Measurements from ENCODE around the gene NDUFV3.
"Not testable (repeated sequence)": the region's sequence is repeated elsewhere in the genome, so short reads cannot be mapped to it uniquely, and the experiment has no call there.

DNA sequence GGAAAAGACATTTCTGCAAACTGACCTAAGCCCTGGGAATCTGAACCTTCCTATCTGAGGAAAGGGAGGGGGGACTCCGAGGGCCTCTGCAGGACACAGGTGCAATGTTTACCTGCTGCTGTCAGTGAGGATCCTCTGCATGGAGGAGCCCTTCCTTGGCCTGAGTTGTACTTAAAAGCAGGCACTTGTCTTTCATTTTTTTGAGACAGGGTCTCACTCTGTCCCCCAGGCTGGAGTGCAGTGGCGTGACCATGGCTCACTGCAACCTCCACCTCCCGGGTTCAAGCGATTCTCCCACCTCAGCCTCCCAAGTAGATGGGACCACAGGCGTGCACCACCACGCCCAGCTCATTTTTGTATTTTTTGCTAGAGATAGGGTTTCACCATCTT lies 45.5 kb downstream of the NDUFV3 start:
- TF ChIP-seq FOS (IDR thresholded peaks at IDR 0.05; ENCODE audit: borderline replicate concordance, insufficient read depth, low read length); POLR2A (IDR thresholded peaks at IDR 0.05; ENCODE audit: low read depth, low read length): not testable (repeated sequence)
